ENCODE data around the gene IPO8.

IPO8 gene

GRCh38 chr12:30585877-30586276 lies 109.8 kb downstream of the IPO8 start:
- TF ChIP-seq TAF1 (IDR thresholded peaks at IDR 0.05; ENCODE audit: borderline replicate concordance, insufficient read depth, low read length) (no peak), REST (IDR thresholded peaks at IDR 0.05; ENCODE audit: insufficient read depth in 1 of 2, low read depth in 2 of 2, low read length in 2 of 2) (no peak), FOXP2 (optimal IDR thresholded peaks at IDR 0.05; ENCODE audit: borderline replicate concordance, extremely low read depth, extremely low read length, insufficient read depth) (no peak), POLR2AphosphoS5 (IDR thresholded peaks at IDR 0.05; ENCODE audit: low read depth, low read length) (no peak), SIN3A (IDR thresholded peaks at IDR 0.05; ENCODE audit: borderline replicate concordance, insufficient read depth, low read length) (no peak)

GRCh38 chr12:30582943-30583342 lies 112.7 kb downstream of the IPO8 start:
- TF ChIP-seq POLR2AphosphoS5 (IDR thresholded peaks at IDR 0.05; ENCODE audit: low read depth, low read length) (no peak), TAF1 (IDR thresholded peaks at IDR 0.05; ENCODE audit: borderline replicate concordance, insufficient read depth, low read length) (no peak), FOXP2 (optimal IDR thresholded peaks at IDR 0.05; ENCODE audit: borderline replicate concordance, extremely low read depth, extremely low read length, insufficient read depth) (no peak), SIN3A (IDR thresholded peaks at IDR 0.05; ENCODE audit: borderline replicate concordance, insufficient read depth, low read length) (no peak), REST (IDR thresholded peaks at IDR 0.05; ENCODE audit: insufficient read depth in 1 of 2, low read depth in 2 of 2, low read length in 2 of 2) (no peak)

GRCh38 chr12:30580344-30580743 lies 115.3 kb downstream of the IPO8 start:
- TF ChIP-seq TAF1 (IDR thresholded peaks at IDR 0.05; ENCODE audit: borderline replicate concordance, insufficient read depth, low read length): no peak
- no peak for TF ChIP-seq SIN3A (IDR thresholded peaks at IDR 0.05; ENCODE audit: borderline replicate concordance, insufficient read depth, low read length)
- TF ChIP-seq POLR2AphosphoS5 (IDR thresholded peaks at IDR 0.05; ENCODE audit: low read depth, low read length): no peak

Data from PFSK-1 (cell line).